HFF-Myc (cell line): ENCODE data around the gene ZKSCAN3.
"Not testable (repeated sequence)": the region's sequence is repeated elsewhere in the genome, so short reads cannot be mapped to it uniquely, and the experiment has no call there.

ENCODE experiments used
- DNase-seq: peaks from one replicate; pipeline ENCODE4 v3.0.0-alpha.2; 2011; ENCODE audit warnings: low read depth; ENCODE audit errors: extremely low read depth
- H3K4me3 ChIP-seq: replicated peaks from 2 replicates; pipeline ENCODE4 v1.5.1; 2011; ENCODE audit warnings: low read depth, mild to moderate bottlenecking, control low read depth, low read length
- CTCF ChIP-seq: IDR thresholded peaks from 2 replicates; pipeline ENCODE4 v1.5.1; 2012; ENCODE audit warnings: mild to moderate bottlenecking, low read depth, low read length, control low read depth; ENCODE audit errors: missing control alignments

ZKSCAN3 gene

GRCh38 chr6:28349892-28350737 lies at the start of gene ZKSCAN3:
Gene ZKSCAN3, plus strand, starts transcription at chr6:28349947. Its CDS starts 9,640 bp downstream, at chr6:28359587.
- peak; percentile 29 for DNase-seq
- TF ChIP-seq CTCF = no peak
- H3K4me3 ChIP-seq = peak within 1 kb of the TSS; percentile 84

- no peak overlapping the region for H3K4me3 ChIP-seq
- no peak for DNase-seq
- no peak for TF ChIP-seq CTCF
Observed at GRCh38 chr6:28303570-28303969, 46.2 kb upstream of the ZKSCAN3 start.

GRCh38 chr6:28306363-28306762 lies 43.4 kb upstream of the ZKSCAN3 start:
- not testable (repeated sequence) for H3K4me3 ChIP-seq, DNase-seq

GRCh38 chr6:28311139-28311823 lies 38.5 kb upstream of the ZKSCAN3 start:
- no peak for DNase-seq
- no peak overlapping the region for H3K4me3 ChIP-seq
- no peak for TF ChIP-seq CTCF

GRCh38 chr6:28312939-28313338 lies 36.8 kb upstream of the ZKSCAN3 start:
- no peak for DNase-seq
- no peak overlapping the region for H3K4me3 ChIP-seq
- no peak for TF ChIP-seq CTCF

- TF ChIP-seq CTCF = no peak
- no peak for DNase-seq
Observed at GRCh38 chr6:28315628-28316027, 34.1 kb upstream of the ZKSCAN3 start.

GRCh38 chr6:28317866-28318265 lies 31.9 kb upstream of the ZKSCAN3 start:
- H3K4me3 ChIP-seq, DNase-seq: not testable (repeated sequence)

More at GRCh38 chr6:28315628-28316027, 34.1 kb upstream of the ZKSCAN3 start:
- no peak overlapping the region for H3K4me3 ChIP-seq
